Neural cell (in vitro differentiated cells): ENCODE measurements around the gene SLC12A5.

Experiments used
- EP300 ChIP-seq: fragments of 450-650 bp; conservative IDR thresholded peaks from 2 replicates; pipeline ENCODE4 v1.6.1; 2014; ENCODE audit warnings: antibody characterized with exemption, mild to moderate bottlenecking, moderate library complexity; ENCODE audit not compliant: poor library complexity, severe bottlenecking
- EZH2 ChIP-seq: fragments of 200-600, 300-800 bp; shearing (Covaris generic), sonication (generic); IDR thresholded peaks from 2 replicates; pipeline ENCODE4 v1.6.1; 2014; ENCODE audit warnings: antibody characterized with exemption, low read length, borderline replicate concordance, mild to moderate bottlenecking; ENCODE audit not compliant: insufficient read depth, poor library complexity, severe bottlenecking
- MXI1 ChIP-seq: fragments of 450-650 bp; conservative IDR thresholded peaks from 2 replicates; pipeline ENCODE4 v1.6.1; 2014; ENCODE audit warnings: antibody characterized with exemption, mild to moderate bottlenecking; ENCODE audit not compliant: poor library complexity, severe bottlenecking
- POLR2AphosphoS5 ChIP-seq: IDR thresholded peaks from 2 replicates; pipeline ENCODE4 v1.6.1; 2012
- RAD21 ChIP-seq: fragments of 450-650 bp; conservative IDR thresholded peaks from 2 replicates; pipeline ENCODE4 v1.6.1; 2014; ENCODE audit warnings: antibody characterized with exemption, mild to moderate bottlenecking, moderate library complexity
- TAF1 ChIP-seq: IDR thresholded peaks from 2 replicates; pipeline ENCODE4 v1.6.1; 2012; ENCODE audit warnings: low read depth
- TF ChIP-seq, protein P1 (sequence below): fragments of 450-650 bp; IDR thresholded peaks from 2 replicates; pipeline ENCODE4 v1.5.1; 2014; ENCODE audit warnings: antibody characterized with exemption, mild to moderate bottlenecking, moderate library complexity; ENCODE audit not compliant: poor library complexity, severe bottlenecking
- TF ChIP-seq, protein P2 (sequence below): IDR thresholded peaks from 2 replicates; pipeline ENCODE4 v1.6.1; 2012; ENCODE audit warnings: borderline replicate concordance

DNA sequence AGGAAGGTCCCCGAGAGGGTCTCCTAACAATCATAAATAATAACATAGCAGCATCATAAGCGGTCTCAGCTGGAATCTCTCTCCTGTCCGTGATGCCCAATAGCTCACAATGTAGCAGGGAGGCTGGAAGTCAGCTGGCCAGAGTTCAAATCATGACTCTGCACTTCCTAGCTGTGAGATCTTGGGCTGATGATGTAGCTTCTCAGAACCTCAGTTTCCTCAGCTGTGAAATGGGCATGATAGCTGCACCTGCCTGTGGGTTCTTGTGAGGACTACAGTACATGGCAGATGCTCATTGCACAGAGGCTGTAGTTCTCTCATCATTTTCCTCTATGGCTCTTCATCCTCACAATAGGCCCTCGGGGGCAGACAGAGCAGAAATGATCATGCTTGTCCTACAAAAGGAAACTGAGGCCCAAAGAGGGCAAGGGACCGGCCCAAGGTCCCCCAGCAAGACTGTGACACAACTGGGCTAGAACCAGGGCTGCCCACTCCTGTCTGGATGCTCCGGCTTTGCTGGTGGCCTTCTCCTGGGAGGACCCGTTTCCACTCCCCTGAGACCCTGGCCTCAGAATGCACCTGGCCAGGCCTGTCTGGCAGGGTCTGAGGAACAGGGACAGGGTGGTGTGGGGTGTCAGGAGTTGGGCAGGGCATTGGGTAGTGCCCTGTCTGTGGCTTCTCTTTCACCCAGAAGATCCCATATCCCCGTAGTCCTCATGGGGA, 17.7 kb downstream of the SLC12A5 start:
- TF ChIP-seq, protein P1, sequence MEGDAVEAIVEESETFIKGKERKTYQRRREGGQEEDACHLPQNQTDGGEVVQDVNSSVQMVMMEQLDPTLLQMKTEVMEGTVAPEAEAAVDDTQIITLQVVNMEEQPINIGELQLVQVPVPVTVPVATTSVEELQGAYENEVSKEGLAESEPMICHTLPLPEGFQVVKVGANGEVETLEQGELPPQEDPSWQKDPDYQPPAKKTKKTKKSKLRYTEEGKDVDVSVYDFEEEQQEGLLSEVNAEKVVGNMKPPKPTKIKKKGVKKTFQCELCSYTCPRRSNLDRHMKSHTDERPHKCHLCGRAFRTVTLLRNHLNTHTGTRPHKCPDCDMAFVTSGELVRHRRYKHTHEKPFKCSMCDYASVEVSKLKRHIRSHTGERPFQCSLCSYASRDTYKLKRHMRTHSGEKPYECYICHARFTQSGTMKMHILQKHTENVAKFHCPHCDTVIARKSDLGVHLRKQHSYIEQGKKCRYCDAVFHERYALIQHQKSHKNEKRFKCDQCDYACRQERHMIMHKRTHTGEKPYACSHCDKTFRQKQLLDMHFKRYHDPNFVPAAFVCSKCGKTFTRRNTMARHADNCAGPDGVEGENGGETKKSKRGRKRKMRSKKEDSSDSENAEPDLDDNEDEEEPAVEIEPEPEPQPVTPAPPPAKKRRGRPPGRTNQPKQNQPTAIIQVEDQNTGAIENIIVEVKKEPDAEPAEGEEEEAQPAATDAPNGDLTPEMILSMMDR, result no peak
- TF ChIP-seq EP300 (no peak), POLR2AphosphoS5 (no peak), EZH2 (no peak), RAD21 (no peak), TAF1 (no peak), MXI1 (no peak)
- TF ChIP-seq, protein P2, sequence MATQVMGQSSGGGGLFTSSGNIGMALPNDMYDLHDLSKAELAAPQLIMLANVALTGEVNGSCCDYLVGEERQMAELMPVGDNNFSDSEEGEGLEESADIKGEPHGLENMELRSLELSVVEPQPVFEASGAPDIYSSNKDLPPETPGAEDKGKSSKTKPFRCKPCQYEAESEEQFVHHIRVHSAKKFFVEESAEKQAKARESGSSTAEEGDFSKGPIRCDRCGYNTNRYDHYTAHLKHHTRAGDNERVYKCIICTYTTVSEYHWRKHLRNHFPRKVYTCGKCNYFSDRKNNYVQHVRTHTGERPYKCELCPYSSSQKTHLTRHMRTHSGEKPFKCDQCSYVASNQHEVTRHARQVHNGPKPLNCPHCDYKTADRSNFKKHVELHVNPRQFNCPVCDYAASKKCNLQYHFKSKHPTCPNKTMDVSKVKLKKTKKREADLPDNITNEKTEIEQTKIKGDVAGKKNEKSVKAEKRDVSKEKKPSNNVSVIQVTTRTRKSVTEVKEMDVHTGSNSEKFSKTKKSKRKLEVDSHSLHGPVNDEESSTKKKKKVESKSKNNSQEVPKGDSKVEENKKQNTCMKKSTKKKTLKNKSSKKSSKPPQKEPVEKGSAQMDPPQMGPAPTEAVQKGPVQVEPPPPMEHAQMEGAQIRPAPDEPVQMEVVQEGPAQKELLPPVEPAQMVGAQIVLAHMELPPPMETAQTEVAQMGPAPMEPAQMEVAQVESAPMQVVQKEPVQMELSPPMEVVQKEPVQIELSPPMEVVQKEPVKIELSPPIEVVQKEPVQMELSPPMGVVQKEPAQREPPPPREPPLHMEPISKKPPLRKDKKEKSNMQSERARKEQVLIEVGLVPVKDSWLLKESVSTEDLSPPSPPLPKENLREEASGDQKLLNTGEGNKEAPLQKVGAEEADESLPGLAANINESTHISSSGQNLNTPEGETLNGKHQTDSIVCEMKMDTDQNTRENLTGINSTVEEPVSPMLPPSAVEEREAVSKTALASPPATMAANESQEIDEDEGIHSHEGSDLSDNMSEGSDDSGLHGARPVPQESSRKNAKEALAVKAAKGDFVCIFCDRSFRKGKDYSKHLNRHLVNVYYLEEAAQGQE, result no peak
